IPS-NIHi7 (cell line): Measurements from ENCODE around the gene KIF25.
A peak's percentile ranks its signal among the peaks of the same experiment; 100 is the strongest.

Experiments used
- DNase-seq: peaks from one replicate; pipeline ENCODE4 v3.0.0; 2012; ENCODE audit warnings: mixed read lengths; ENCODE audit errors: extremely low spot score

KIF25 gene, protein sequence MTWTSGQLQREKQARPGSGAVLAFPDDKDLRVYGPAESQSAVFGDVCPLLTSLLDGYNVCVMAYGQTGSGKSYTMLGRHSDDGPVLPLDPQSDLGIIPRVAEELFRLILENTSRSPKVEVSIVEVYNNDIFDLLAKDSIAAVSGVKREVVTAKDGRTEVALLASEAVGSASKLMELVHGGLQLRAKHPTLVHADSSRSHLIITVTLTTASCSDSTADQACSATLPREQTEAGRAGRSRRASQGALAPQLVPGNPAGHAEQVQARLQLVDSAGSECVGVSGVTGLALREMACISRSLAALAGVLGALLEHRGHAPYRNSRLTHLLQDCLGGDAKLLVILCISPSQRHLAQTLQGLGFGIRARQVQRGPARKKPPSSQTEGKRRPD

DNA sequence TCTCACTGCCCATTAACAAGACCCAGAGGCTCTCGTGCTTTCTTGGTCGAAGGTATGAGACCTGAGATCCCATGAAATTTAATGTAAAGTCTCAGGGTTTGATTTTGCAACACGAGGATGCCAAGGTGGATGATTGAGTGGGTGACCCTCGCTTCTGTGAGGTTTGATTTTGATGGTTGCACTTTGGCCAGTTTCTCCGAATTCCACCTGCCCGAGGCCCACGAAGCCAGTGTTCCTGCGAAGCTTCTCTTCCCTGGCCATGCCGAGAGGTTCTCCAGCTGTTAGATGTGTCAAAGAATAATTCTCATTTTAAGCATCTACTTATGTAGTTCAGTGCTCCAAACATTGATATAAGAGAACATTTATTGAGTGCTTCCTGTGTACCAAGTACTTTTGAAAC is at the start of gene KIF25:
TSS of gene KIF25 (plus strand) at position 30 of the 400 bp plus-strand sequence. CDS start 31,915 bp downstream, outside the sequence.
- no peak for DNase-seq

DNA sequence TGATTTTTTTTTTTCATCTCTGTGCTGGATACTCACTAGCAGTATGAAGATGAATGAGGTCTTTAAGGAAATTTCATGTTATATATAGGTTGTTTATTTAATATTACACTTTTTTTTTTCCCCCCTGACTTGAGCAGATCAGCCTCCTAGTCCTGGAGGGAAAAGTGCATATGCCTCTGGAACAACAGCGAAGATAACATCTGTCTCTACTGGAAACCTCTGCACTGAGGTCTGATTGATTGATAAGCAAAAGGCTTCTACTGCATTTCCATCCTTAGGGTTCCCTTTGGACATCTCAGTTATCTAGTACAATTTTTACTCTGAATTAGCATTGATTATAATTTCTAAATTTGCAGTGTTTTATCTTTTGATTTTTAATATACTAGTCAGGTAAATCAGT is 49.8 kb upstream of the KIF25 start:
- DNase-seq: no peak

DNA sequence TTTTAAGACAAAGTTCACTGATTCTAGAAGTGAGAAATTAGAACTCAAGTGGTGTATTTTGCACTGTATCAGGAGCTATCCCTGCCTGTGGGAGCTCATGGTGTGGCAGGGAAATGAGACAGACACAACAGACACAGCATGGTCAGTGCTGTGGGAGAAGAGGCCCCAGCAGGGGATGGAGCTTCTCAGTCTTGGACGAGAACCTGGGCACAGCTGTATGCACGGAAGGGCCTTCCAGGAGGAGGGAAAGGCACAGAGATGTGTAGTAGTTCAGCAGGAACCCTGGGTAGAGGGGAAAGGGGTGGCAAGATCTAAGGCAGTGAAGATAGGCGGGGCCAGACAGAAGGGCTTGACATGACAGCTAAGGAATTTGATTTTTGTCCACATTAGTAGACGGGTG is 48.8 kb upstream of the KIF25 start:
- no peak for DNase-seq

DNA sequence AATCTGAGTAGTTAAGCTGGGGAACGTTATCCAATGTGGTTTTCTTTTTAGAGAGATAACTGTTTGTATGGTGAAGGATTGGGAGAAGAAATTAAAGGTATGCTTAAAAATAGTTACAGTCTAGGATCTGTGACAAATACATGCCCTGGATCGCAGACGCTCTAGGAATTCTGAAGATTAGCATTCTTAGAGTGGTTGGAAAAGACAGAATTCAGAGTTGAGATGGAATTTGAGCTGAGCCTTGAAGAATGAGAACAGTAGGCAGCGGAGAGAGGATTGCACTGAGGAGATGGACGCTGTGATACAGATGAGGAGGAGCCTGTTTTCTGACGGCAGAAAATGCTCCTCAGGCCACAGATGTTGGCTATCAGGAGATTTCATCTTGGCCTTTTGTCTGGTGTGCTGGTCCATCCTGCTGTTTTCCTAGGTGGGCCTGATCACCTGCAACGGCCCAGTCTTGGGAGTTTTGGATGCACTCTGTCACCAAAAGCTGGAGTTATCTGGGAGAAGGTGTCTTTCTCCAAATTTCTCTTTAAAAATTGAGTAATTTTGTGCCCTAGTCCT is 48.3 kb upstream of the KIF25 start:
- DNase-seq: no peak

DNA sequence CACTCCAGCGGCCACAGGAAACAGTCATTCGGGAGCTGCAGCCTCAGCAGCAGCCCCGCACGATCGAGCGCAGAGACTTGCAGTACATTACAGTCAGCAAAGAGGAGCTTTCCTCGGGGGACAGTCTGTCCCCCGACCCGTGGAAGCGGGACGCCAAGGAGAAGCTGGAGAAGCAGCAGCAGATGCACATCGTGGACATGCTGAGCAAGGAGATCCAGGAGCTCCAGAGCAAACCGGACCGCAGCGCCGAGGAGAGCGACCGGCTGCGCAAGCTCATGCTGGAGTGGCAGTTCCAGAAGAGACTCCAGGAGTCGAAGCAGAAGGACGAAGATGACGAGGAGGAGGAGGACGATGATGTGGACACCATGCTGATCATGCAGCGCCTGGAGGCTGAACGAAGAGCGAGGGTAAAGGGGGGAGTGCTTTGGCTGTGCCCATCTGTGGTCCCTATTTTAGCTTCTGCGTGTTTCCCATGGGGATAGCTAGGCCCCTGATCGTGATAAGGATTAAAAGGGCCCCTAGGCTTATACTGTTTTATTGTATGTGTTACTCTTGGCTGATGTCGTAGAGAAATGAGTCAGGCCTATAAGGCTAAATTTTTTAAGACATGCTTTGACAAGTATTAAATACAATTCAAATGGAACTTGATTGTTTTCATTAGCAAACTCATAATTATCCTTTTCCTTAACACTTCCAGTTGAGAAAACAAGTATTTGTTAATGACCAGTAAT is 45.5 kb upstream of the KIF25 start:
- no peak for DNase-seq

DNA sequence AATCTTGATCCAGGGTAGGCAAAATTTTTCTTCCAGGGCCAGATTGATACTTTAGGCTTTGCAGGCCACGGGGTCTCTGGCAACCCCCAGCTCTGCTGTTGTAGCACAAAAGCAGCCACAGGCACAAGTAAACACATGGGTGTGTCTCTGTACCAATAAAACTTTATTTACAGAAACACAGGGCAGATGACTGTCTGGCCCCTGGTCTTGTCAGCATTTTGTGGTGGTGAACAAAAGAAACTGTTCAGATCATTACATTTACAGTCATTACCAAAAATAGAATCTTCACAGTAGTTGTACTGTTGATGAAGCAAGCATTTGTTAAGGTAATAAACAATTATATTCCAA is 45.0 kb upstream of the KIF25 start:
- DNase-seq: no peak

DNA sequence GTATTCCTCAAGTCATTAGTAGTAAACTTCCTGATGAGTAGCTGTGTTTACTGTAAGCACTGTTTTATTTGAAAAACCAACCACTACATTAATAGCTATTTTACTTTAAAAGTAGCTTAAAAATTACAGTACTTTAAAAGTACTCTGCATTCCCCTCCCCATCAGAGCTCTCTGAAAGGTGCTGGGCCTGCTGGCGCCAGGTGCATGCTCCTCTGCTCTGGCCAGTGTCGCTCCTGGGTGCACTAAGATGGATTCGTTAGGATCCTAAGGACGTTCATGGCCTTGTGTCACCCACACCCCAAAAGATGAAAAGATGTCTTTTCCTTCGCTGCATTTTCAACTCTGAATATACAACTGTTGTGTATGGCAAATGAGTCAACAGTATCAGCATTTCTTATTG is 43.9 kb upstream of the KIF25 start:
- DNase-seq: no peak

DNA sequence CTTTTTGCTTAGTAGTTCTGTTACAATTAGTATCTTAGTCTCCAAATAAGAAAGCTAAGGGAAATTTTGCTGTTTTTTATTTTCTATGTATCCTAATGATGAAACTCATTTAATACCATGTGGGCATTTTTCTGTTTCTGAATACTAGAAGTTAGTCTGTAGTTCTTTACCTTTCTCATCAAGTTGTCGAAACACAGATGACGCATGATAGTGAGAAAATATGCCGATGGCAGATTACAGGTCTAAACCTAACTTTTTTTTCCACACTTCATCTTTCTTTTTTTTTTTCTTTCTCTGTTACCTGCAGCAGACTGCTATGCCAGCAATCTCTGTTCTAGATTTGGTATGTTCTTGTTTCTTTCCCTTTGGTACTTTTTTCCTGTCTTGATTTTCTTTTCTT is 43.3 kb upstream of the KIF25 start:
- DNase-seq: no peak

DNA sequence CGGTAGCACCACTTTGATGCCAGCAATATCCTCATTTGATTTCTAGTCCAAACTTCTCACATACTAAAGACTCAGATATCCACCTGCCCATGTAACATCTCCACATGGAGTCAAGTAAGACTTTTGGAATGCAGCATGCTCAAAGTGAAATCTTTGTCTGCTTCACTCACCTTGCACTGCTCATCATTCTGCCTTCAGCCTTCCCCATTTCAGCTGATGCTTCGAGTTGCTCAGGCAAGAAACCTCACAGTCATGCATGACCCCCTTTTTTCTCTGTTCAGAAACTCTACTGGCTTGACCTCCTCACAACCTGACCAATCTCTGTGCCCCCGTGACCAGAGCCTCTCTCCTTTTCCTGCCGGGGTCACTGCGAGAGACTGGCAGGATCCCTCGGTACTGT is 41.0 kb upstream of the KIF25 start:
- no peak for DNase-seq

DNA sequence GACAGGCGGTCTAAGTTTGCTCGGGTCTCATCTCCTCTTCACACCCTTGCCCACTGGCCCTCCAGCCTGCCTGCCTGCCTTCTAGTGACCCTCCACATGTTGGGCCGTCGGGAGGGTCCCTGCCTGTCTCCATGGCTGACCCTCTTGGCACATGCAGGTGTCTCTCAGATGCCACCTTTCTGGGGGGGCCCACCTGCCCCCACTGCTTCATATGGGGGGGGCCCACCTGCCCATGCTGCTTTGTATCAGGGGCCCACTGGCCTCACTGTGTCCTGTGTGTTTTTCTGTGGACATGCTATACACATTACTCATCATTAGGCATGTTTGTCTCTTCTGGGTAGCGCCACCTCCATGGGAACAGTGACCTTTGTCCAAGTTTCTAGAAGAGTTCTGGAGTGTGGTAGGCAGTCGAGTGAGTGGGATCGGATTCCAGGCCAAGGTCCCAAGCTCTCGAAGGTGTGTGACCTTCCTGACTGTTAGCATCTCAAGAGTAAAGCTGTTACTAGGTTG is 40.4 kb upstream of the KIF25 start:
- no peak for DNase-seq

DNA sequence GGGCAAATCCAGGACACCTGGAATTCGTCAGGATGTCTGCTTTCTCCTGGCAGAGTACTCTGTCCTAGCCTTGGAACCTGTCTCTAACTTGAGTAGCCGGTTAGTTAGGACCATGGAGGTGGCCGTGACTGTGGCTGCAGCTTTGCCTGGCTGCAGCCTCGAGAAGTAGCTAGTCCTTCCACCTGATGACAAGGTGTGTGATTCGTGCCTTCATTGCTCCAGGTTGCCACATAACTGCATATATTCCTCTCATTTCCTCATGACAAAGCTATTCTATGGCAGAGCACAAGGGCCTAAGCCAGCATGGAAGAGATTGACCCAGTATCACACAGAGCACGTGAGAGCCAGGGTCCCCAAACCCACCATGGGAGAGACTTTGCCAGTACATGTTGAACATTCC is 39.8 kb upstream of the KIF25 start:
- no peak for DNase-seq

DNA sequence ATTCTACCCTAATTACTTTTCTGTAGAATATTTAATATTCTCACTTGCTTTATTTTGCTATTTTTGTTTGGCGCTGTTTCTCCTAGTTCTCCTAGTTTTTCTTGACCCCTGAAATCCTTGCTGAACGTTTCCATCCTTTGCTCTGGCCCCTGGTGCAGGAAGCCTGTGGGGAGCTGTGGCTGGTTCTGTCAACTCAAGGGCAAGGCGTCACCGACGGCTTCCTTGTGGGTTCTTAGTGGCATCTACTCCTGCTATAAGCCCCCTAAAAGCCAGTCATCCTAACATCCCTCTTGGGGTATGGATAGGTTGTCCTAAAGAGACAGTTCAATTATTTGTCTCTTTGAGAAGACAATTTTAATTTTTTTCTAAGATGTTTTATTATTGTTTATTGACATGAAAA is 36.9 kb upstream of the KIF25 start:
- DNase-seq: no peak

DNA sequence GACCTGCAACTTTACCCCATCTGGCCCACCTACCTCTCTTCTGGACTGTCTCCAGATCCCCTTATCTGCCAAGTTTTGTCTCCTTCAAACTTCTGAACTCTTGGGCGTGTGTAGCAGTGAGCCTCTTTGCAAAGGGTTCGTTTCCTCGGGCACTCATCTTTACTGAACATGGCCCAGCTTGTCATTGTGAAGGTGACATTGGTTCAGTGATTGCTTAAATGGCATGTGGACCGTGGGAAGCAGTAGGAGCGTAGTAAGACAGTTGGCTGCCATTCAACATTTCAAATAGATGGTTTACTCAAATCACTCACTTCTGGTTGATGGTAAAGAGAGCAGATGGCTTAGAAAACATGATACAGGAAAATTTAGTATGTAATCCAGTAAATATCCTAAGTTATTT is 34.8 kb upstream of the KIF25 start:
- no peak for DNase-seq

DNA sequence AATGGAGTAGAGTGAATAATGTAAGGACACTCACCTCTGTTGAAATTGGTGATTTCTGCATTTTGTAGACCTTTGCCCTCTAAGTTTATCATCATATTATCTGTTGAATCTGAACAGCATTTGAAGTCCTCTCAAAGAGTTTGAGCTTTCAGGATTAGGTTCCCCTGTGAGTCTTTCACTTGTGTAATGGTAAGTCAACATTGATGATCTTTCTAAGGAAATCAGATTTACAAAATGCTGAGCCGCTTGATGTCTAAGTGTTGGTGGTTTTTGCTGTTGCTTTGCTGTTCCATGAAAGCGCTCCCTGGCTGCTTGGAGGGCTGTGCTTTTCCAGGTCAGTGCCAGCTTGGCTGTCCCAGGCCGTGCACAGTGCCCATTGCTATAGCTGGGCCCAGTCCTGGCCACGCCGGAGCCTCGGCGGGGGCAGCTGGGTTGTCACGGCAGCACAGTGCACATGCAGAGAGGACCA is 33.8 kb upstream of the KIF25 start:
- no peak for DNase-seq

DNA sequence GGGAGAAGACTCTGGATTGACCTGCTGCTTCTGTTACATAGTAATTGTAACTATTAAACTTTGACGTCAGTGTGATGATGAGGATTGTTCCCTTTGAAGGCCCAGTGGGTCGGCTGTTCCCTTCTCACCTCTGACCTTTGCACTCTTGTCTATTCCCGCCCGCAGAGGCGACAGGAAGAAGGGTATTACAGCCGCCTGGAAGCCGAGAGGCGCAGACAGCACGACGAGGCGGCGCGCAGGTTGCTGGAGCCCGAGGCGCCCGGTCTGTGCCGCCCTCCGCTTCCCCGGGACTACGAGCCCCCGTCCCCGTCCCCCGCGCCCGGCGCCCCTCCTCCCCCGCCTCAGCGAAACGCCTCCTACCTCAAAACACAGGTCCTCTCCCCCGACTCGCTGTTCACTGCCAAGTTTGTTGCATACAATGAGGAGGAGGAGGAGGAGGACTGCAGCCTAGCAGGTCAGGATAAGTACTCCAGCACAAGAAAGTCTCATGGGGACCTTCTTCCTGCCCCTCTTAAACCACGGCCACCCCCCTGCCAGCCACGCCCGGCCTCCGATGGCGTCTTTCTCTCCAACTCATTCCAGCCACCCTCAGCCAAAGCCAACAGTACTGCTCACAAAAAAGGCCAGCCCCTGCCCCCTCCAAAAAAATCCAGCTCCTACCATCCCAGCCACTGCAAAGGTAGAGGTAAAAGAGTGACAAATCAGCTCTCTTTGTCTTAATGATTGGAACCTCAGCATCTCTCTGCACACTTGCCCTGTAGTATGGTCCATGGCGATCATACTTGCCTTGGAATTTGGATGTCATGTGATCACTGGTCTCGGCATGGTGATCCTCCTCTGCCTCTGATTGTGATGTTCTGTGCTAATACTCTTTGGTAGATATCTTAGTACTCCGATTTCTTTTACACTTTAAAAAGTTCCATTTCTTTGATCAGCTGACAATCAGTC is 31.6 kb upstream of the KIF25 start:
- no peak for DNase-seq

DNA sequence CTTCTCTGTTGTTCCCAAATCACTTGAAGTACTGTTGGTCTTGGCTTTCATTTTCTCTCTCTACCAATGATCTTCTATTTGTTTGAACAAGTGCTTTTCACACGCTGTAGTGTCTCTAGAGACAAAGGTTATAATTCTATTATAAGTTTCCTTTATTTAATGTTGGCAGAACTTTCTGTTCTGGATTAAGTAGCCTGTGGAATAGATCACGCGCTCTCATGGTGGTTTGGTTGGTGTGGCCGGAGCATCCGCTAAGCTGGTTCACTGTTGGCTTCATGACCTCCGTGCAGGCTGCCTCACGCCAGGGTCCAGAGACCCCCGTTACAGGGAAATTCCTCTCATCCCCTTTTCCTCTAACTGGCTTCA is 30.9 kb upstream of the KIF25 start:
- DNase-seq: no peak

DNA sequence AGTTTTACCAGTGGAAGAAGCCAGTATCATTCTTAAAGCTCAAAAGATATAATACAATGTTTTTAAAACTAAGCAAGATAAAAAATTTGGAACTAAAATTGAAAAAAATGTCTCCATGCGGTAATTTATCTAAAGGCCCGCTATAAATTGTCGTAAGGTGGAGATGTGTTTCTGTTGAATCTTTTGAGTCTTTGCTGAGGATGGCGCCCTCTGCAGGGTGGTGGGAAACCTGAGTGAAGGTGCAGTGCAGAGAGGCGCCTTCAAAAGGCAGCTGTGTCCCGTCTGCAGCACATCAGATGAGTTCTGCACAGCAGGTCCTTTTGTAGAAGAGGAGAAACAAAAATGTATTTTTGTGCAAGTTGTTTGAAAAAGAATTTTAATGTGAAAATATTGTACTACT is 29.4 kb upstream of the KIF25 start:
- peak; percentile 63 for DNase-seq

DNA sequence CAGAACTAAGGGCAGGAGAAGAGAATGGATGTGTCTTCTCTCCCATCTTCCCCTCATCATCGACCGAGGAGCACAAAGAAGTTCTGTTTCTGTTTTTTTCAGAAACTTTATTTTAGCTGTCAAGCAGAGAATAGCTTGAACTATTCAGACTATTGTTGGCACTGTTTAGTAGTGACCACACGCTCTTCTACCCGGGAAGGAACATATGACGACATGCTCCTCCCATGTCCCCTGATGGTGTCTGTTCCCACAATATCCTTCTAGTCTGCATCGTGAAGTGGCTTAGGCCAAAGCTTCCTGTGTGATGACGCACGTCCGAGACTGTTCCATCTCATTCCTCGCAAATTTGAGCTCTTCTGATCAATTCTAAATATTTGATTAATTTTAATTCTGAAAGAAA is 27.2 kb upstream of the KIF25 start:
- DNase-seq: no peak

DNA sequence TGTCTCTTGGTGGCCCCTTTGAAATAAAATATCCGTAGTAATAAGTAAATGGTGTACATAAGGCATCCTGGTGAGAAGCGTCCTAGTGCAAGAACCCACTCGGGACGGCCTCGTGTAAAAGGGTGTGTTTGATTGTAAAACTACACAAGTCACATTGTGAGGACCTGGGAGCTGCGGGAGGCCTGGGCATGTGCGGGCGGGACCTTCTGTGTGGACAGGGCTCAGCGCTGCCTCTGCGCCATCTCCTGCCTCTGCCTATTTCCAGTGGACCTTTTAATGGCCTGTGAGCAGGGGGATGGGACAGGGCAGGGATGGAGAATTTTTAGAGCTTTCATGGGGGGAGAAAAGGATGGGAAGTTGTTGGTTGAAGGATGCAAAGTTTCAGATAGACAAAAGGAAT is 25.3 kb upstream of the KIF25 start:
- no peak for DNase-seq

DNA sequence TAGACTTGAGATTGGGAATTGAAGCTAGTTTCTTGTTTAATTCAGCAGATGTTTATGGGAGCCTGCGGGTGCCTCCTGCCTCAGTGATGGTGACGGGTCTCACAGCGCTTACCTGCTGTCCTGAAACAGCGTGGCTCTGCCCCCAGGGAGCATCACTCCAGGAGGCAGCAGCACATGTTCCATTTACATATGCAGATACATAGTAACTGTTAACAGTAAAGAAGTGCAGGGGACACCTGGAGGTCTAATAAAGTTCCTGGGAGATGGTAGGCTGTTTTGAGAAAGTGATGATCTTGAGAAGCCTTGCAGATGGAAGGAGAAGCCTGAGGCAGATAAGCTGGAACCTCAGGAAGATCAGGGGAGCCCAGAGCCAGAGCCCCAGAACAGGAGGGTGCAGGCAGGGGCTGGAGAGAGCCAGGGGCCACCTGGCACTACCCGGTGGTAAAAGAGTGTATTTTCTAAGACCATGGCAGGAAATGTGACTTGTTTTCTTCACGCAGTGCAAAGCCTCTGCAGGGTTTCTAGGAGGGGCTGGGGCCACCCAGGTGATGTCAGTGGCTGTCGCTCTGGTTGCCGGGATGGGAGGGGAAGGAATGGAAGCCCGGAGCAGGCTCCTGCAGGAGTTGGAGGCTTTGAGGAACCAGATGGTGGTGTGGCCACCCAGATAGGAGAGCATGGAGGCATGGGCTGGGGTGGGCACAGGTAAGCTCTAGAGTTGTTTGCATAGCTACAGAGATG is 24.2 kb upstream of the KIF25 start:
- DNase-seq: peak; percentile 51
